ENCODE data around the gene POC1A.

The POC1A gene

GRCh38 chr3:52106951-52107611 is 47.1 kb downstream of the POC1A start:
- no peak overlapping the region for H3K4me3 ChIP-seq (ENCODE audit: low read length)
- TF ChIP-seq CTCF (conservative IDR thresholded peaks at IDR 0.05; ENCODE audit: low read depth, low read length): no peak
- DNase-seq (ENCODE audit: low read depth): no peak

DNA sequence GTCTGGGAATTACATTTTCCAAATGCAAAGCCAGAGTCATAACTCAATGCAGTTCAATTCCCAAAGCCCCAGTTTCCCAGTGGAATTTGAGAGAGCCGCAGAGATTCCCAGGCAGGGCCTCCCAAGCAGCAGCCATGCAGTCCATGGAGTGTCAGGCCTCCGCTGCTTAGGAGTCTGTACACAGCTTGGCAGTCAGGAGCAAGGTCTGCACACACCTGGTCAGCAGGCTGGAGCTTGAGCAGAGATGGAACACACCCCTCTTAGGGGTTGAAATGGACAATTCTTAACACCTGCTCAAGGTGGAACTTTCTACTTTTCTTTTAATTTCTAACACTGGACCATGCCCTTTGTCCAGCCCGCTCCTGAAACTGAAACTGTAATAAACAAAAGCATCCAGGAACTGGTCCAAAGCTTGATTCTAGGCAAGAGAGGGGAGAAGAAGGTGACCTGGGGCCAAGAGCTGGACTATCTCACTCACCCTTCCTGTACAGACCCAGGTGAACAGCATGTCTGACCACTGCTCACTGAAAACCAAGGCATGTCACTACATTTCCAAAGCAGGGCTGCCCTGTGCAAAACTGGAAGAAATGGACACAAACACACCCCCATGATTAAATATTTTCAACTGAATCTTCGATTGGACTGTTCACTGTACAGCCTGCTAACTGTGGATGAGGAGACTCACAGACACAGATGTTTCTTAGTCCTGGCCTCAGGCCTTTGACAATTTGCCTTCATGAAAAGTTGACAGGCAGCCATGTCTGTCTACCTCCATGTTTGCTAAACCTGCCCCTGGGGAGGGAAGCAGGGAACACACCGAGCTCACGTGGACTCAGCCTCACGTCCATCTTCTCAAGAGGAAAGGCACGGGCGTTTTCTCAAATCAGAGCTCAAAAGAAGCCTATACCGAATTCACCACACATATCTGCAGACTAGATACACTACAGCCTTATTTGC is 49.3 kb downstream of the POC1A start:
- no peak for DNase-seq (ENCODE audit: low read depth)
- H3K4me3 ChIP-seq (ENCODE audit: low read length): no peak overlapping the region
- TF ChIP-seq CTCF (conservative IDR thresholded peaks at IDR 0.05; ENCODE audit: low read depth, low read length): no peak

- H3K4me3 ChIP-seq (ENCODE audit: low read length): no peak overlapping the region
- DNase-seq (ENCODE audit: low read depth): no peak
- no peak for TF ChIP-seq CTCF (conservative IDR thresholded peaks at IDR 0.05; ENCODE audit: low read depth, low read length)
Observed at GRCh38 chr3:52102934-52103333, 51.3 kb downstream of the POC1A start.

DNA sequence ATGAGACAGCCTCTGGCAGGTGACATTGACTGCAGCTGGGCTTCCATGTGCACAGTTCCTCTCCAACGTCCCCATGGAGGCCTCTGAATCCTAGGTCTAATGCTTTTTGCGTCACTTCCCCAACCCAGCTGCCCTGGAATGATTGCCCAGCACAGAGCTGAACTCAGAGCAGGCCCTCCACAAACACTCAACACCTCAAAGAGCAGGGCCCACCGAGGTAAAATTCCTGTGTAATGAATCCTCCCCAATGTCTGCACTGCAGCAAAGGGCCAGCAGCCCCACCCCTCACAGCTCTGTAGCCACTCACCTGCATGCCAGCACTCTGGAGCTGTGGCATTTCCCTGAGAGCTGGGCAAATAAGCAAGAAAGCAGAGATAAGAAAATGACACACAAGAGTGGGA is 55.2 kb downstream of the POC1A start:
- TF ChIP-seq CTCF (conservative IDR thresholded peaks at IDR 0.05; ENCODE audit: low read depth, low read length): no peak
- DNase-seq (ENCODE audit: low read depth): no peak
- H3K4me3 ChIP-seq (ENCODE audit: low read length): no peak overlapping the region

DNA sequence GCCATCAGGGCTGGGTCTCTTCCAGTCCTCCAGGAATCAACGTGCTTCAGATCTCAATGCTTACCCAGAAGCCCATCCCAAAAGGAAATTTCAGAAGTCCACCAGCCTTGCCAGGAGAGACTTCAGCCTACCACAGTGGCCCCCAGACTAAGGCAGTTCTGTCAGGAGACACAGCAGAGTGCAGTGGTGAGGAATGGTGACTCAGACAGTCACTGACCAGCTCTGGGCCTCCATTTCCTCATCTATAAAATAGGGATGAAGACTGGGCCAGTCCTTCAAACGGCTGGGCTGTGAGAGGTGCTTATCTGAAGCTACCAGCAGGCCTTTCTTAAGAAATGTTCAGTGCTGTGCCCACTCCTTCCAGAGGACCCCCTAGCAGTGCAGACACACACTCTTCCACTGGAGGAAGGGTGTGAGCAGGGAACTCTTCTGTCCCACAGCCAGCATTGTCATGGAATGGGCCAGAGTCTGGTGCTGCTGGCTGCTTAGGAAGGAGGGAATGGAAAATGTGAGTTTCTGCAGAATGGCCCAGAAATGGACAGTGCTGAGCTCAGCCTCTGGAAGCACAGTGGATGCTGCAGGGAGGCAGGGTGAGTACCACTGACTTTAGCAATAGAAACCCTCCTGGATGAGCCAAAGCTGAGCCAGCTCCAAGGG is 56.2 kb downstream of the POC1A start:
- DNase-seq (ENCODE audit: low read depth): no peak
- TF ChIP-seq CTCF (conservative IDR thresholded peaks at IDR 0.05; ENCODE audit: low read depth, low read length): no peak
- no peak overlapping the region for H3K4me3 ChIP-seq (ENCODE audit: low read length)

- H3K4me3 ChIP-seq (ENCODE audit: low read length): no peak overlapping the region
- DNase-seq (ENCODE audit: low read depth): no peak
- TF ChIP-seq CTCF (conservative IDR thresholded peaks at IDR 0.05; ENCODE audit: low read depth, low read length): no peak
Observed at GRCh38 chr3:52095990-52096775, 58.0 kb downstream of the POC1A start.
